ENCODE results near the gene TST.

GRCh38 chr22:37007651-37008050 is 11.6 kb downstream of the TST start:
- TF ChIP-seq CTCF (IDR thresholded peaks at IDR 0.05) (no peak), EZH2 (IDR thresholded peaks at IDR 0.05; ENCODE audit: borderline replicate concordance, insufficient read depth, low read depth, low read length, poor library complexity, severe bottlenecking) (no peak)
